ENCODE data around the gene OVCA2.

OVCA2 gene

GRCh38 chr17:2070241-2071023 lies 28.6 kb downstream of the OVCA2 start:
- H3K9ac ChIP-seq (ENCODE audit: low read depth, low read length): no peak overlapping the region
- H3K9me3 ChIP-seq (ENCODE audit: insufficient read depth, low read length, severe bottlenecking): no peaks in the 10 kb centered on the region
- no peaks in the 10 kb centered on the region for H3K27me3 ChIP-seq (ENCODE audit: insufficient read depth, low read length, poor library complexity)
- ATAC-seq (ENCODE audit: insufficient read depth, low read depth): no peak
- no peak overlapping the region for H3K4me3 ChIP-seq (ENCODE audit: low read depth in 1 of 2, low read length in 2 of 2)
- no peak overlapping the region for H2AFZ ChIP-seq (ENCODE audit: low read depth, low read length)
- peaks cover 3% of the 10 kb centered on the region; the same call in 1 of the 2 replicates for H4K20me1 ChIP-seq (ENCODE audit: insufficient read depth, low read length)
- no peak overlapping the region for H3K4me2 ChIP-seq (ENCODE audit: insufficient read depth, low read length)
- H3K79me2 ChIP-seq (ENCODE audit: insufficient read depth, low read length): no peaks in the 10 kb centered on the region
- peaks cover 67% of the 10 kb centered on the region for H3K36me3 ChIP-seq (ENCODE audit: insufficient read depth, low read length)
- no peak for DNase-seq
- H3K27ac ChIP-seq (ENCODE audit: low read length): no peak overlapping the region
- TF ChIP-seq EZH2 (IDR thresholded peaks at IDR 0.05; ENCODE audit: borderline replicate concordance, low read depth, low read length, severe bottlenecking) (no peak), CTCF (IDR thresholded peaks at IDR 0.05; ENCODE audit: borderline replicate concordance, extremely low read depth, low read length, poor library complexity, severe bottlenecking) (no peak)
- no peaks in the 10 kb centered on the region for H3K4me1 ChIP-seq (ENCODE audit: insufficient read depth, low read length)

- H3K4me3 ChIP-seq (ENCODE audit: low read depth in 1 of 2, low read length in 2 of 2): no peak overlapping the region
- ATAC-seq (ENCODE audit: insufficient read depth, low read depth) (no peak), DNase-seq (no peak)
- no peak overlapping the region for H3K27ac ChIP-seq (ENCODE audit: low read length)
- H4K20me1 ChIP-seq (ENCODE audit: insufficient read depth, low read length): peaks cover 3% of the 10 kb centered on the region; the same call in 1 of the 2 replicates
- no peak overlapping the region for H2AFZ ChIP-seq (ENCODE audit: low read depth, low read length)
- H3K79me2 ChIP-seq (ENCODE audit: insufficient read depth, low read length): no peaks in the 10 kb centered on the region
- no peak overlapping the region for H3K9ac ChIP-seq (ENCODE audit: low read depth, low read length)
- TF ChIP-seq CTCF (IDR thresholded peaks at IDR 0.05; ENCODE audit: borderline replicate concordance, extremely low read depth, low read length, poor library complexity, severe bottlenecking): no peak
- TF ChIP-seq EZH2 (IDR thresholded peaks at IDR 0.05; ENCODE audit: borderline replicate concordance, low read depth, low read length, severe bottlenecking): no peak
- H3K4me2 ChIP-seq (ENCODE audit: insufficient read depth, low read length): no peak overlapping the region
- peaks cover 68% of the 10 kb centered on the region for H3K36me3 ChIP-seq (ENCODE audit: insufficient read depth, low read length)
- no peaks in the 10 kb centered on the region for H3K4me1 ChIP-seq (ENCODE audit: insufficient read depth, low read length)
- no peaks in the 10 kb centered on the region for H3K27me3 ChIP-seq (ENCODE audit: insufficient read depth, low read length, poor library complexity)
- no peaks in the 10 kb centered on the region for H3K9me3 ChIP-seq (ENCODE audit: insufficient read depth, low read length, severe bottlenecking)
Observed at GRCh38 chr17:2071024-2071385, 29.2 kb downstream of the OVCA2 start.

GRCh38 chr17:2071455-2072281 lies 29.8 kb downstream of the OVCA2 start:
- H4K20me1 ChIP-seq (ENCODE audit: insufficient read depth, low read length): 0 out of 2 replicates have a peak, but pooled peaks cover 3% of the 10 kb centered on the region
- ATAC-seq (ENCODE audit: insufficient read depth, low read depth) (no peak), DNase-seq (no peak)
- H3K36me3 ChIP-seq (ENCODE audit: insufficient read depth, low read length): peaks cover 68% of the 10 kb centered on the region
- H3K4me2 ChIP-seq (ENCODE audit: insufficient read depth, low read length): no peak overlapping the region
- H3K27me3 ChIP-seq (ENCODE audit: insufficient read depth, low read length, poor library complexity): no peaks in the 10 kb centered on the region
- TF ChIP-seq CTCF (IDR thresholded peaks at IDR 0.05; ENCODE audit: borderline replicate concordance, extremely low read depth, low read length, poor library complexity, severe bottlenecking) (no peak), EZH2 (IDR thresholded peaks at IDR 0.05; ENCODE audit: borderline replicate concordance, low read depth, low read length, severe bottlenecking) (no peak)
- H2AFZ ChIP-seq (ENCODE audit: low read depth, low read length): no peak overlapping the region
- H3K9ac ChIP-seq (ENCODE audit: low read depth, low read length): no peak overlapping the region
- H3K4me3 ChIP-seq (ENCODE audit: low read depth in 1 of 2, low read length in 2 of 2): no peak overlapping the region
- H3K9me3 ChIP-seq (ENCODE audit: insufficient read depth, low read length, severe bottlenecking): no peaks in the 10 kb centered on the region
- H3K27ac ChIP-seq (ENCODE audit: low read length): no peak overlapping the region
- no peaks in the 10 kb centered on the region for H3K4me1 ChIP-seq (ENCODE audit: insufficient read depth, low read length)
- H3K79me2 ChIP-seq (ENCODE audit: insufficient read depth, low read length): no peaks in the 10 kb centered on the region

Measured in DND-41 (cell line).